NB4 (cell line): ENCODE measurements around the gene ANKRD9.

Experiments used
- DNase-seq: peaks from one replicate; pipeline ENCODE4 v3.0.0; 2010; ENCODE audit warnings: low read depth
- H3K4me3 ChIP-seq: one replicate; pipeline ENCODE4 v1.5.1; 2011; ENCODE audit warnings: mild to moderate bottlenecking, low read depth, low read length, moderate library complexity
- MYC ChIP-seq: IDR thresholded peaks from 2 replicates; pipeline ENCODE4 v1.6.1; 2011; ENCODE audit warnings: low read depth, low read length
- POLR2A ChIP-seq: IDR thresholded peaks from 2 replicates; pipeline ENCODE4 v1.6.1; 2011; ENCODE audit warnings: mild to moderate bottlenecking; ENCODE audit not compliant: insufficient read length; ENCODE audit errors: extremely low read depth
- TF ChIP-seq, protein P1 (sequence below): IDR thresholded peaks from one replicate; pipeline ENCODE4 v1.5.1; 2012; ENCODE audit warnings: low read depth, low read length
- TF ChIP-seq, protein P2 (sequence below): IDR thresholded peaks from 2 replicates; pipeline ENCODE4 v1.6.1; 2011; ENCODE audit warnings: low read depth, low read length

The ANKRD9 gene

DNA sequence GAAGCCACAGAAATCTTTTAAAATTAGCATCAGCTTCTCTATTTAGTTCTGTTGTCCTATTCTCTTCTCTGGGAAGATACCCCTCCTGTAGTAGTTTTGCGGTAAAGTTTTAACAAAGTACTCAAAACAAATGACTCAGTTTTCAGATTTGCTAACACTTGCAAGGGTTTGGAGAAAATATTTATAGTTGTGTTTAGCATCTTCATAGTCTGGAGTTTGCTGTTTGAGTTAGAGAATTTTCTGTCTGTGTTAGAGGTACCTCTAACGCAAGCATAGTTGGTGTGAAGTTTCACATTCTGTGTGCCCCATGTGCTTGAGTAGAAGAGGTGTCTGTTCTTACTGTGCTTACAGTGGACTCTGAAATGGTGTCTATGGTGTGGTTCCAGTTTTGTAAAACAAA lies 36.0 kb downstream of the ANKRD9 start:
- TF ChIP-seq MYC: no peak
- TF ChIP-seq POLR2A: no peak
- TF ChIP-seq, protein P1, sequence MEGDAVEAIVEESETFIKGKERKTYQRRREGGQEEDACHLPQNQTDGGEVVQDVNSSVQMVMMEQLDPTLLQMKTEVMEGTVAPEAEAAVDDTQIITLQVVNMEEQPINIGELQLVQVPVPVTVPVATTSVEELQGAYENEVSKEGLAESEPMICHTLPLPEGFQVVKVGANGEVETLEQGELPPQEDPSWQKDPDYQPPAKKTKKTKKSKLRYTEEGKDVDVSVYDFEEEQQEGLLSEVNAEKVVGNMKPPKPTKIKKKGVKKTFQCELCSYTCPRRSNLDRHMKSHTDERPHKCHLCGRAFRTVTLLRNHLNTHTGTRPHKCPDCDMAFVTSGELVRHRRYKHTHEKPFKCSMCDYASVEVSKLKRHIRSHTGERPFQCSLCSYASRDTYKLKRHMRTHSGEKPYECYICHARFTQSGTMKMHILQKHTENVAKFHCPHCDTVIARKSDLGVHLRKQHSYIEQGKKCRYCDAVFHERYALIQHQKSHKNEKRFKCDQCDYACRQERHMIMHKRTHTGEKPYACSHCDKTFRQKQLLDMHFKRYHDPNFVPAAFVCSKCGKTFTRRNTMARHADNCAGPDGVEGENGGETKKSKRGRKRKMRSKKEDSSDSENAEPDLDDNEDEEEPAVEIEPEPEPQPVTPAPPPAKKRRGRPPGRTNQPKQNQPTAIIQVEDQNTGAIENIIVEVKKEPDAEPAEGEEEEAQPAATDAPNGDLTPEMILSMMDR: no peak
- TF ChIP-seq, protein P2, sequence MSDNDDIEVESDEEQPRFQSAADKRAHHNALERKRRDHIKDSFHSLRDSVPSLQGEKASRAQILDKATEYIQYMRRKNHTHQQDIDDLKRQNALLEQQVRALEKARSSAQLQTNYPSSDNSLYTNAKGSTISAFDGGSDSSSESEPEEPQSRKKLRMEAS: no peak
- no peak for DNase-seq

DNA sequence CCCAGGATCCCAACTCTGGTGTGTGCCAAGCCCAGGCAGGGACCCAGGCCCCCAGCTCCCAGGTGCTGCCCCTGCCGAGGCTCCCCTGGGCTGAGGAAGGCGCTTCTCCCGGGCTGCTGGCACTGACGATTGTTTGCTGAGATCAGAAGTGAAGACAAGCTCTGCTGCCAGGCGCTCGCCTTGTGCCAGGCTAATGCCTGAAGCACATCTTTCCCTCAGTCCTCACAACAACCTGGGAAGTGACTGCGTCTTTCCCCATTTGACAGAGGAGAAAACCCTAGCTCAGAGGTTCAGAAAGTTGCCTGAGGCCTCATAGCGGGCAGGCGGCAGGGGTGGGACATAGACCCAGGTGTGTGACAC lies 36.8 kb downstream of the ANKRD9 start:
- no peak overlapping the region for H3K4me3 ChIP-seq
- TF ChIP-seq, protein P2: no peak
- TF ChIP-seq POLR2A: no peak
- TF ChIP-seq, protein P1: no peak
- TF ChIP-seq MYC: no peak
- DNase-seq: no peak

More for the DNA sequence above, 36.0 kb downstream of the ANKRD9 start:
- H3K4me3 ChIP-seq: no peak overlapping the region

DNA sequence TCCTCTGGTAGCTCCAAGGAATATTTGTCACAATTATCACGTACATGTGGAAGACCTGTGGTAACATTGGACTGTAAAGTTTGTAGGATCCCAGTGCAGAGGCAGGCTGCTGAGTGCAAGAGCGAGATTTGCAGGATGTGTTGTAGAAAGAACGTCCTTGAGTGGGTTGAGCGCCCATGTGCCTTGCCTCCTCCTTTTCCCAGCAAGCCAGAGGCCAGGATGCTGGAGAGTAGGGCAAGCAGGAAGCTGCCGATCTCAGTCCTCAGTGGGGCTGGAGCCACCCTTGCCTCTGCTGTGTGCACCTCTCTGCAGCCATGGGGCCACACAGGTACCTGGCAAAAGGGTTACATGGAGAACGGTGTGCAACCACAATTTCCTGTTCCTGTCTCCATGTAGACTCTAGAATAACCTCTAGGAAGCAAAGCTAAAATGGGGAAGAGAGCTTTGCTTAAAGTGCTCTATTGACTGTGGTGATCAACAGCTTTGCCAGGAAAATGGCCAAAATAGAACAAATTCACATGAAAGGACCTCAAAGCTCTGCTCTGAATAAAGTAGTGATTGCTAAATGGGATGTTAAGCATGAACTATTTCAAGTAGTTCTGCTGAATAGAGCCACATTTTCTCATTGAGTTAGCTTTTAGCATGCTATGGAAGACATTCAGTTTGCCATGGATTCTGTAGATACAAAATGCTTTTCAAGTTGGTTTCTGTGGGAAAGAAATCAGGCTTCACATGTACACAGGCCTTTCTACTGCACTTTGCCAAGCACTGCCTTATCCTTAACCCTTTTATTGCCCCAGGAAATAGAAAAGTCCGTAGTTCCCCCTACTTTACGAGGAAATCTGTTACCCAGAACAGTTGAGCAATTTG lies 37.4 kb downstream of the ANKRD9 start:
- DNase-seq: no peak
- TF ChIP-seq POLR2A: no peak
- TF ChIP-seq, protein P2: no peak
- TF ChIP-seq MYC: no peak

DNA sequence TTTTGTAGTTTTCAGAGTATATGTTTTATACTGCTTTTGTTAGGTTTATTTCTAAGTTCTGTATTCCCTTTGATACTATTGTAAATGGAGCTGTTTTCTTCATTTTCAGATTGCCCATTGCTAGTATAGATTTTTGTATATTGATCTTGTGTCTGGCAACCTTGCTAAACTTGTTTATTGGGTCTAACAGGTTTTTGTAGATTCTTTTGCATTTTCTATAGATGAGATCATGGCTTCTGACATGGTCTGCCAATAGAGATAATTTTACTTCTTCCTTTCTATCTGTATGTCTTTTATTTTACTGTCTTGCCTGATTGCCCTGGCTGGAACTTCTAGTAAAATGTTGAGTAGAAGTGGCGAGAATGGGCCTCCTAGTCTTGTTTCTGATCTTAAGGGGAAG lies 40.3 kb downstream of the ANKRD9 start:
- H3K4me3 ChIP-seq: no peak overlapping the region
- no peak for DNase-seq
- TF ChIP-seq POLR2A (no peak), MYC (no peak)
- TF ChIP-seq, protein P2: no peak
- TF ChIP-seq, protein P1: no peak

More for the DNA sequence above, 37.4 kb downstream of the ANKRD9 start:
- H3K4me3 ChIP-seq: no peak overlapping the region

DNA sequence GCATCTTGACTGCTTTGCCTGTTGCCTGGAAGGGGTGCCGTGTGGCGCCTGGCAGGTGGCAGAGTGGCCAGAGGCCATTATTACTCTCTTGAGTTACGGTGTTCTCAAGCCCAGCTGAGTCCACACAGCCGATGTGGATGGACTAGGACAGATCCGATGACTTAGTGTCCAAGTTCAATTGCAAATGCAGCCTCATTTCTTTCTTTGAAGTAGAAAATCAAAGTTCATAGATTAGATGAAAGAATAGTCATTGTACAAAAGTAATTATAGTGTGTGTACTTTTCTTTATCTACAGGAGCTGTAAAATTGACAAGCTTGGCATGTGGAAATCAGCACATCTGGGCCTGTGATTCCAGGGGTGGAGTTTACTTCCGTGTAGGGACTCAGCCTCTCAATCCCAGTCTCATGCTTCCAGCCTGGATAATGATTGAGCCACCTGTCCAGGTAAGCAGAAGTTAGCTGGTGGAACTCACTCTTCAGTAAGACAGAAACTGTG lies 44.7 kb downstream of the ANKRD9 start:
- TF ChIP-seq POLR2A (no peak), MYC (no peak)
- TF ChIP-seq, protein P1: no peak
- TF ChIP-seq, protein P2: no peak
- no peak for DNase-seq
- no peak overlapping the region for H3K4me3 ChIP-seq

DNA sequence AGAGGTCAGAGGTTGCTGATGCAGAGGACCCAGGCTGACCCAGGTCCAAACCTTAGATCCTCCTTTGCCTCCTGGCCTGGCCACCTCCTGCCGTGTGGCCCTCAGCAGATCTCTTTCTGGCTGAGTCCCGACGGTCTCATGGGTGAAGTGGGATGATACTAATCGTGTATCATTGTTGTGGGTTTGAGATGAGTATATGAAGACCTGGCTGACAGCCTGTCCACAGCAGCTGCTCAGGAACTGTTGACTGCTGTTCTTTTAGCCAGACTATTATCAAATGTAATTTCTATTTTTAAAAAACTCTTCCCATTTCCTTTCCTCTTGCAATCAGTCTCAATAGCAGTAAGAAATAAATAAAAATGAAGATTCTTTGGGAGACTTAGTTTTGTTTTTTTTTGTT lies 45.6 kb downstream of the ANKRD9 start:
- DNase-seq: no peak
- no peak for TF ChIP-seq POLR2A
- TF ChIP-seq MYC: no peak
- TF ChIP-seq, protein P1: no peak
- TF ChIP-seq, protein P2: no peak
- no peak overlapping the region for H3K4me3 ChIP-seq
